ENCODE measurements around the gene HPN. TPM values are rescaled to one million over a fixed set of nuclear protein-coding genes. Genes with fewer than 3 reads are reported as not detected.

The HPN gene
- polyA plus RNA-seq, 1 experiment, result not detected

- Histone ChIP-seq H3K4me3 (ENCODE audit: low read depth, low read length) (no peak overlapping the region), H3K27ac (ENCODE audit: low read depth, low read length) (no peak overlapping the region), H3K9me3 (ENCODE audit: control insufficient read depth, insufficient read depth, low read length) (no peaks in the 10 kb centered on the region), H3K27me3 (ENCODE audit: control insufficient read depth, insufficient read depth, low read length) (peaks cover 19% of the 10 kb centered on the region)
- TF ChIP-seq, protein P1, sequence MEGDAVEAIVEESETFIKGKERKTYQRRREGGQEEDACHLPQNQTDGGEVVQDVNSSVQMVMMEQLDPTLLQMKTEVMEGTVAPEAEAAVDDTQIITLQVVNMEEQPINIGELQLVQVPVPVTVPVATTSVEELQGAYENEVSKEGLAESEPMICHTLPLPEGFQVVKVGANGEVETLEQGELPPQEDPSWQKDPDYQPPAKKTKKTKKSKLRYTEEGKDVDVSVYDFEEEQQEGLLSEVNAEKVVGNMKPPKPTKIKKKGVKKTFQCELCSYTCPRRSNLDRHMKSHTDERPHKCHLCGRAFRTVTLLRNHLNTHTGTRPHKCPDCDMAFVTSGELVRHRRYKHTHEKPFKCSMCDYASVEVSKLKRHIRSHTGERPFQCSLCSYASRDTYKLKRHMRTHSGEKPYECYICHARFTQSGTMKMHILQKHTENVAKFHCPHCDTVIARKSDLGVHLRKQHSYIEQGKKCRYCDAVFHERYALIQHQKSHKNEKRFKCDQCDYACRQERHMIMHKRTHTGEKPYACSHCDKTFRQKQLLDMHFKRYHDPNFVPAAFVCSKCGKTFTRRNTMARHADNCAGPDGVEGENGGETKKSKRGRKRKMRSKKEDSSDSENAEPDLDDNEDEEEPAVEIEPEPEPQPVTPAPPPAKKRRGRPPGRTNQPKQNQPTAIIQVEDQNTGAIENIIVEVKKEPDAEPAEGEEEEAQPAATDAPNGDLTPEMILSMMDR (IDR thresholded peaks at IDR 0.05; ENCODE audit: low read depth, low read length), result no peak
- ChIA-PET POLR2A (no interaction called here), CTCF (interaction anchor here (2.1 kb wide), 1 partner anchor 8 kb away, joined by 9 read pairs; no protein-coding TSS in a partner anchor)
- DNase-seq (ENCODE audit: low read depth, low spot score), result no peak
Measured at GRCh38 chr19:35052599-35053190, 11.2 kb downstream of the HPN start.

DNA sequence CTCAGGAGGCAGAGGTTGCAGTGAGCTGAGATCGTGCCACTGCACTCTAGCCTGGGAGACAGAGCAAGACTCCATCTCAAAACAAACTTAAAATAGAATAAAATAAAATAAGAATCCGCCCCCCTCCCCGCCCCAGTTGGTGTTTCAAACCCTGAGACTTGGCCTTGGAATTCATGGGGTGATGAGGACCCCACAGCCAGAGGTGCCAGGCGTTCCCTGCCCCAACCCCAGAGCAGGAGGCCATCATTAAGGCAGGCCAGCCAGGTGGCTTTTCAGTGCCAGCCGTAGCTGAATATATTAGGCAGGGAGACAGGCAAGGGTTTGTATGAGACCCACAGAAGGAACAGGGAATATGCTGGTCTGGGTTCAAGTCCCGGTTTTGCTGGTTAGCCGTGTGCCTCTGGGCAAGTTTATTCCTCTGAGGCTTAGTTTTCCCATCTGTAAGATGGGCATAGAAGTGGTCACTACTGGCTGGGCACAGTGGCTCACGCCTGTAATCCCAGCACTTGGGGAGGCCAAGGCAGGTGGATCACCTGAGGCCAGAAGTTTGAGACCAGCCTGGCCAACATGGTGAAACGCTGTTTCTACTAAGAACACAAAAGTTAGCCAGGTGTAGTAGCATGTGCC, 12.3 kb downstream of the HPN start:
- no peak overlapping the region for H3K4me3 ChIP-seq (ENCODE audit: low read depth, low read length)
- DNase-seq (ENCODE audit: low read depth, low spot score), result no peak
- H3K27ac ChIP-seq (ENCODE audit: low read depth, low read length), result no peak overlapping the region
- TF ChIP-seq, protein P1 (IDR thresholded peaks at IDR 0.05; ENCODE audit: low read depth, low read length), result no peak
- peaks cover 18% of the 10 kb centered on the region for H3K27me3 ChIP-seq (ENCODE audit: control insufficient read depth, insufficient read depth, low read length)
- no peaks in the 10 kb centered on the region for H3K9me3 ChIP-seq (ENCODE audit: control insufficient read depth, insufficient read depth, low read length)
- ChIA-PET CTCF (interaction anchor here (0.7 to 2.1 kb wide), 2 partner anchors 8 to 9 kb away, joined by 5 to 9 read pairs; no protein-coding TSS in a partner anchor), POLR2A (no interaction called here)

DNA sequence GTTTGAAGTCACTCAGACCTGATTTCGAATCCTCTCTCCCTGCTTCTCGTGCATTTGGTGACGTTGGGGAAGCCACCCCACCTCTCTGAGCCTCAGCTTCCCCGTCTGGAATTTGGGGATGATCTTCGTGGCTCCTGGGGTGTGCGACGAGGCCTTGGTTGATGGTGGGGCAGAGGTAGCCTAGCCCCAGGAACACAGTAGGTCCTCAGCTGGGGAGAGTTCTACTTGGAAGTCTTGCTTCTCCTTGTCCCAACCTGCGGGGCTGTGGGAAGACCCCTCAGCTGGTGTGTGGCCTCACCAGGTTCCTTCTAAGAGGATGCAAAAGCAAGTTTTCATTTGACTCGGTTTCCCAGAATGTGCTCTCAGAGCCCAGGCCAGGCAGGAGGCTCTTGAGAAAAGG, 13.1 kb downstream of the HPN start:
- no peak overlapping the region for H3K4me3 ChIP-seq (ENCODE audit: low read depth, low read length)
- DNase-seq (ENCODE audit: low read depth, low spot score), result no peak
- no peak overlapping the region for H3K27ac ChIP-seq (ENCODE audit: low read depth, low read length)
- peaks cover 16% of the 10 kb centered on the region for H3K27me3 ChIP-seq (ENCODE audit: control insufficient read depth, insufficient read depth, low read length)
- TF ChIP-seq, protein P1 (IDR thresholded peaks at IDR 0.05; ENCODE audit: low read depth, low read length), result no peak
- no peaks in the 10 kb centered on the region for H3K9me3 ChIP-seq (ENCODE audit: control insufficient read depth, insufficient read depth, low read length)
- CTCF ChIA-PET, result interaction anchor here (0.9 to 1.2 kb wide), 2 partner anchors 9 to 10 kb away, joined by 3 to 7 read pairs; no protein-coding TSS in a partner anchor
- POLR2A ChIA-PET, result interaction anchor here (0.8 kb wide), 1 partner anchor 11 kb away, joined by 3 read pairs; no protein-coding TSS in a partner anchor

- TF ChIP-seq, protein P1 (IDR thresholded peaks at IDR 0.05; ENCODE audit: low read depth, low read length), result no peak
- Histone ChIP-seq H3K27me3 (ENCODE audit: control insufficient read depth, insufficient read depth, low read length) (peaks cover 16% of the 10 kb centered on the region), H3K27ac (ENCODE audit: low read depth, low read length) (no peak overlapping the region), H3K9me3 (ENCODE audit: control insufficient read depth, insufficient read depth, low read length) (no peaks in the 10 kb centered on the region), H3K4me3 (ENCODE audit: low read depth, low read length) (no peak overlapping the region)
- DNase-seq (ENCODE audit: low read depth, low spot score), result no peak
- ChIA-PET CTCF (interaction anchor here (1.2 to 1.4 kb wide), 3 partner anchors 11 kb away, joined by 3 to 11 read pairs (median 7); no protein-coding TSS in a partner anchor), POLR2A (no interaction called here)
Measured at GRCh38 chr19:35055715-35056179, 14.2 kb downstream of the HPN start.

- no peak for DNase-seq (ENCODE audit: low read depth, low spot score)
- TF ChIP-seq, protein P1 (IDR thresholded peaks at IDR 0.05; ENCODE audit: low read depth, low read length), result no peak
- H3K27me3 ChIP-seq (ENCODE audit: control insufficient read depth, insufficient read depth, low read length), result peaks cover 14% of the 10 kb centered on the region
- H3K27ac ChIP-seq (ENCODE audit: low read depth, low read length), result no peak overlapping the region
- no peak overlapping the region for H3K4me3 ChIP-seq (ENCODE audit: low read depth, low read length)
- CTCF ChIA-PET, result interaction anchor here (1.4 kb wide), 1 partner anchor 12 kb away, joined by 11 read pairs; no protein-coding TSS in a partner anchor
- POLR2A ChIA-PET, result no interaction called here
- H3K9me3 ChIP-seq (ENCODE audit: control insufficient read depth, insufficient read depth, low read length), result no peaks in the 10 kb centered on the region
Measured at GRCh38 chr19:35056513-35057063, 15.1 kb downstream of the HPN start.
